ENCODE data around the gene TNS2.

DNA sequence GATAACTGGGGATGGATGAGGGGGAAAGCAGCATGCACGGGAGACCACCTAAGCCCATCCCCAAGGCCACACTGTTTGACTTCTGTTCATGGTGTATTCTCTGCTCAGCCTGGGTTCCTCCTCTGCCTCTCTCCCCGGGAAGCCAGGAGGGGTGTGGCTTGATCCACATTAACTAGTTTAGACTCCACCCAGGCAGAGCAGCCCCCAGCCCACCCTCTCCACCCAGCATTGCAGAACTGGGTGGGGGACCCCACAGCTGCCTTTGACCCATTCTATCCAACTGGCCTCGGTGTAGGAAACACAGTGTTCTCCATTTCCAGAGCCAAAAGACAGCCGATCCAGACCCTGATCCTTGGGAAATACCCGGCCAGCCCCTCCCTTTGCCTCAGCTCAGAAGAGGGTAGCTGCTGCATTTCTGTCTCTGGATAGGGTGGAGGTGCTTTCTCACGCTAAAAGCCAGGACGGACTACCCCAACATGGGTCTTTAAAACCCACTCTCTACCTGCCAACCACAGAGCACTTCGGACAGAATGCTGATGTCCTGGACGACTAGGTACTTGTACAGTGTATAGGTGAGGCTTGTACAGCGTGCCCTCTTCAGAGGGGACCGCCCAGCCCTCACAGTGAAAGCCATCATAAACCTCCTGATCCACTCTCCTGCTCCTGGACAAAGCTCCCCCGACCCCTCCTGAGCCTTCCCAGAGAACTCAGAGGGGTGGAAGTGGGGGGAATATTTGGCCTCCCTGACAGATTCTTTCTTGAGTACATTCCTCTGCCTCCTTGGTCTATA lies 20.0 kb downstream of the TNS2 start:
- TF ChIP-seq SMC3 (IDR thresholded peaks at IDR 0.05; ENCODE audit: low read depth, low read length) (no peak), NRF1 (IDR thresholded peaks at IDR 0.05; ENCODE audit: low read depth, low read length) (no peak), EP300 (IDR thresholded peaks at IDR 0.05; ENCODE audit: borderline replicate concordance in 1 of 2, low read depth in 1 of 2, low read length in 1 of 2) (no peak)
- TF ChIP-seq, protein P1, sequence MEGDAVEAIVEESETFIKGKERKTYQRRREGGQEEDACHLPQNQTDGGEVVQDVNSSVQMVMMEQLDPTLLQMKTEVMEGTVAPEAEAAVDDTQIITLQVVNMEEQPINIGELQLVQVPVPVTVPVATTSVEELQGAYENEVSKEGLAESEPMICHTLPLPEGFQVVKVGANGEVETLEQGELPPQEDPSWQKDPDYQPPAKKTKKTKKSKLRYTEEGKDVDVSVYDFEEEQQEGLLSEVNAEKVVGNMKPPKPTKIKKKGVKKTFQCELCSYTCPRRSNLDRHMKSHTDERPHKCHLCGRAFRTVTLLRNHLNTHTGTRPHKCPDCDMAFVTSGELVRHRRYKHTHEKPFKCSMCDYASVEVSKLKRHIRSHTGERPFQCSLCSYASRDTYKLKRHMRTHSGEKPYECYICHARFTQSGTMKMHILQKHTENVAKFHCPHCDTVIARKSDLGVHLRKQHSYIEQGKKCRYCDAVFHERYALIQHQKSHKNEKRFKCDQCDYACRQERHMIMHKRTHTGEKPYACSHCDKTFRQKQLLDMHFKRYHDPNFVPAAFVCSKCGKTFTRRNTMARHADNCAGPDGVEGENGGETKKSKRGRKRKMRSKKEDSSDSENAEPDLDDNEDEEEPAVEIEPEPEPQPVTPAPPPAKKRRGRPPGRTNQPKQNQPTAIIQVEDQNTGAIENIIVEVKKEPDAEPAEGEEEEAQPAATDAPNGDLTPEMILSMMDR (IDR thresholded peaks at IDR 0.05): no peak
- TF ChIP-seq, protein P2, sequence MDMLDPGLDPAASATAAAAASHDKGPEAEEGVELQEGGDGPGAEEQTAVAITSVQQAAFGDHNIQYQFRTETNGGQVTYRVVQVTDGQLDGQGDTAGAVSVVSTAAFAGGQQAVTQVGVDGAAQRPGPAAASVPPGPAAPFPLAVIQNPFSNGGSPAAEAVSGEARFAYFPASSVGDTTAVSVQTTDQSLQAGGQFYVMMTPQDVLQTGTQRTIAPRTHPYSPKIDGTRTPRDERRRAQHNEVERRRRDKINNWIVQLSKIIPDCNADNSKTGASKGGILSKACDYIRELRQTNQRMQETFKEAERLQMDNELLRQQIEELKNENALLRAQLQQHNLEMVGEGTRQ (IDR thresholded peaks at IDR 0.05; ENCODE audit: borderline replicate concordance, low read depth, low read length): no peak

All from SK-N-SH (cell line).